Stimulated activated naive CD8-positive, alpha-beta T cell treated with anti-CD3 and anti-CD28 coated beads, Interleukin-15, Interleukin-2, amounts not matched to agents 100 U/mL and 50 U/mL, for 24 hours (primary cell): ENCODE results near the gene GALNS.

ENCODE experiments used
- ATAC-seq: fragments of 150-1000 bp; cut with Tn5 transposase; one replicate; pipeline ENCODE4 v1.10.0; 2021
- DNase-seq: peaks from one replicate; pipeline ENCODE4 v3.0.0; 2021

GALNS gene

DNA sequence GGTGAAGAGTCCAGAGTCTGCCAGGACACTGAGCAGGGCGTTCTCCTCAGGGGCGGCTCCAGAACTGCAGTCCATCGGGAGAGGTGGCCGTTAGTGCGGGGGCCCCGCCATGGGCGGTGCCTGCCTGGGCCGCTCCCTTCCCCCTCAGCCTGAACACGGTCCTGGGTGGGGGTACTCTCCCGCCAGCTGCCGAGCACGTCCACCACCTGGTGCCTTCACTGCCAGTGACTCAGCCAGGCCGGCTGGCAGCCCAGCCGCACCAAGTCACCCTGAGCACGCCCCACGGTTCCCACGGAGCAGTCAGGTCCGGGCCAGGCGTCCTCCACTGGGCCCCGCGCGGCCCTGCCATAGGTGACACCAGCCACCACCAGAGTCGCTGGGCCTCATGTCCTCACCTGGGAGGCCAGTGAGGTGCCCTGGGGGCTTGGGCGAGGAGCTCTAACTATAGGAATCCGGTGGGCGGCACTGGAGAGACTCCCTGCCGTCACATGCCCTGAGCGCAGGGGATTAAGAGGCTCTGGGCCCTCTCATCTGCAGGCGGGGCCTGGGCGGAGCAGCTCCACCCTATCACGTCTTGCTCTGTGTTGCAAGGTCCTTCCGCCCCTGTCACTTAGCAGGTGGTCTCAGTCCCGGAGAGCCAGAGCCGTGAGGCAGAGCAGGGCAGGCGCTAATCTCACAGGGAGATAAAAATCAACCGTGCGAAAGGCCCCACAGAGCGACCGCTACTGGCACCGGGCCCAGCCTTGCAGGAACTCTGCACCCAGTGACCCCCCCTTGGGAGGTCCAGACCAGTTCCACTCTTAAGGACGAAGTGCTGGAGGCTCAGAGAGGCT, 86.1 kb downstream of the GALNS start:
- DNase-seq (peak; percentile 52), ATAC-seq (peak; percentile 55)

- DNase-seq (peak; percentile 57), ATAC-seq (peak; percentile 53)
These were observed 86.9 kb downstream of the GALNS start for GRCh38 chr16:88769617-88770460.

DNA sequence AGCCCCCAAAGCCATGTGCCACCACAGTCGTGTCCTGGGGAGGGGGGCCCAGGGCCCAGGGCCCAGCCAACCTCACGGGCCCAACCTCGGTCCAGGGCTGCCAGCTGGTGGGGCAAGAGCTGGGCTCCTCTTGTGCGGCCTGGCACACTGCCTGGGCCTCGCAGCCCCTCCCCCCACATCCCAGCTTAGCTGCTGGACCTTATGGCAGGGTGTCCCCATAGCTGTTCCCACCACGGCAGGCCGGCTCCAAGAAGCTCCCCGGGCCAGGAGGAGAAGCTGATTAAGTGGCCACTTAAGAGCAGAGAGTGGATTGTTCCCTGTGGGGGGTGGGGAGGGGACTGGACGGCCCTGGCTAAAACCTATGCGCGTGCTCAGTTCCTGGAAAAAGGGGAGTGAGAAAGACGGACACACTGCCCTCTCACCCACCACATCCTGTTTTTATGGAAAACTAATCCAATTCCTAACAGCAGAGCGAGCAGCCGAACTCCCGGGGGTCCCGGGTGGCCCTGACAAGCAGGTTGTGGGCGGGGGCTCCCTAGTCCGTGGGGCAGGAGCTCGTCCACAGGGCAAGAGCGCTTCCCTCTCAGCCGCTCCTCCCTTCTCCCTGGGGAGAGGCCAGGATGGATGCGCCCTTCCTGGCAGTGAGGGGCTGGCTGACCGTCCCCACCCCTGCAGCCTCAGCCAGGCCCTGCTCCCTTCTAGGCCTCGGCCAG, 88.5 kb downstream of the GALNS start:
- ATAC-seq: no peak
- no peak for DNase-seq

- DNase-seq (no peak), ATAC-seq (no peak)
These were observed 89.1 kb downstream of the GALNS start for GRCh38 chr16:88767546-88768070.

DNA sequence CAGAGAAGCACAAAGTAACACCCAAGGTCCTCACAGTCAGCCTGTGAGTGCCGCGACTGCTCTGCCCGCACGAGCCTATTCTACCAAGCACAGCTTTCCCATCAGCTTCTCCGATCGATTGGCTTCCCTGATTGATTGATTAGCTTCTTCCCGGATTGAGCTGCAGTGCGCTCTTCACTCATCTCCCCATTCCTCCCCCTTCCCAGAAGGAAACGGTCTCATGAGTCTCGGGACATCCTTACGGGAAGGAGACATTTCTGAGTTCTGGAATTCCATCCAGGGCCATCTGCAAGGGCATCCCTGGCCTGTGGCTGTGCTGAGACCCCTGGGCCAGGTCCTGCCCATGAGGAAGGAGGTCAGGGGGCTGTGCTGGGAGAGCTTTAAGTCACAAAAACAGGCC, 89.8 kb downstream of the GALNS start:
- ATAC-seq: no peak
- DNase-seq: no peak

DNA sequence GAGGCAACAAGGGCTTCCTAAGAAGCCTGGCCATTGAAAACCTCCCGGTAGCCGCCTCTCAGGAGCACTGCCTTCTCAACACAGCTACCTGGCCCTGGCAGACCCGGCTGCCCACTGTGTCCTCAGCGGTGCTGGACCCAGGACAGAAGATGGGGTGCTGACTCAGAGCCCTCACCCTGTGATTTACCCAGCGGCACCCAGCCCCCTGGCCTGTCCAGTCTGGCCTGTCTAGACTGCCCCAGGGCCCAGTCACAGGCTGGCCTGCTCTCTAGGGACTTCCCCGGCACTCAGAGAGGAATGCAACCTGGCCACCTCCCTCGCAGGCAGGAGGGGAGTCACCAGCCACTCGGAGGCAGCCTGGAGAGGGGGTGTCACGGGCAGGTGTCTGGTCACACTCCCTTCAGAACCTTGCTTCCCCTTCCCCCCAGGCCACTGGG, 91.8 kb downstream of the GALNS start:
- DNase-seq: no peak
- no peak for ATAC-seq

DNA sequence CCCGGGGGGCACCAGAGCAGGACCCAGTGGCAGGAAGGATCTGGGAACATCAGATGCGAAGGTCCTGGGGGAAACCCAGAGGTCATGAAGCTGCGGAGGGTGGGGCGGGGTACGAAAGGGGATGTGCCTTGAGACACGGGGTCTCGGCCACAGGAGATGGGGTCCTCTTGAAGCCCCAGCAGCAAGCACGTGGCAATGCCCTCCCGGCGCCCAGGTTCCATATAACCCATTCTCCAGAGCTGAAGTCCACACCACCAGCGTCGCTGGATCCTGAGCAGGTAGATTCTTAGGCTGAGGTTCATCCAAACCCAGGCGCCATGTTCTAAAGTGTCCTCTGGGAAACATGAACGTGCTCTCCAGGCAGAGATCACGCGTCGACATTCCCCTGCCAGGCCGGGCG, 92.7 kb downstream of the GALNS start:
- no peak for ATAC-seq
- no peak for DNase-seq
